Measurements from ENCODE around the gene VGLL4. TPM values are rescaled to one million over a fixed set of nuclear protein-coding genes. Genes with fewer than 3 reads are reported as not detected.

The VGLL4 gene
- total RNA-seq = 10 to 100 TPM; 46.5 to 93.6 (median 60.1) TPM

GRCh38 chr3:11643605-11644087 lies at the start of gene VGLL4:
Gene VGLL4, minus strand, starts transcription at chr3:11643915. Its CDS starts 397 bp downstream, at chr3:11643518.
- Histone ChIP-seq H3K27ac (peak within 1 kb of the TSS; percentile 85 to 92 (median 88)), H3K9me3 (no peaks in the 10 kb centered on the region), H3K4me3 (peak within 1 kb of the TSS; percentile 32 to 66 (median 54)), H3K4me1 (peaks cover 24 to 39% (median 29%) of the 10 kb centered on the region in 4 donors), H3K36me3 (no peaks in the 10 kb centered on the region), H3K27me3 (no peaks in the 10 kb centered on the region)
- ATAC-seq (ENCODE audit: low FRiP score in 2 of 2) (peak; percentile 91 to 92), DNase-seq (peak; percentile 94)
- WGBS, 2 donors = 1% methylated on average over 21 to 24 of the region's 24 CpGs
- peak in 2 of 4 donors; percentile 58 to 68 for TF ChIP-seq EP300 (IDR thresholded peaks at IDR 0.05)
- peak in 2 of 4 donors; percentile 51 to 73 for TF ChIP-seq POLR2A (IDR thresholded peaks at IDR 0.05)
- peak in 3 of 6 experiments; percentile 11 to 28 (median 15) for TF ChIP-seq CTCF (IDR thresholded peaks at IDR 0.05)
- peak; percentile 69 to 87 for TF ChIP-seq POLR2AphosphoS5 (IDR thresholded peaks at IDR 0.05)

- Histone ChIP-seq H3K27ac (no peak overlapping the region), H3K4me3 (no peak overlapping the region), H3K9me3 (no peaks in the 10 kb centered on the region), H3K27me3 (no peaks in the 10 kb centered on the region), H3K36me3 (peaks cover 0 to 3% (median 0%) of the 10 kb centered on the region in 4 donors), H3K4me1 (peaks cover 0 to 11% (median 0%) of the 10 kb centered on the region in 4 donors)
- ATAC-seq (ENCODE audit: low FRiP score in 2 of 2) (no peak), DNase-seq (no peak)
- TF ChIP-seq POLR2AphosphoS5 (IDR thresholded peaks at IDR 0.05) = no peak
- TF ChIP-seq EP300 (IDR thresholded peaks at IDR 0.05) = no peak
- TF ChIP-seq CTCF (IDR thresholded peaks at IDR 0.05) = no peak
- TF ChIP-seq POLR2A (IDR thresholded peaks at IDR 0.05) = no peak
- WGBS, 2 donors = 62 to 72% methylated on average over 5 of the region's 5 CpGs
These were observed 48.8 kb upstream of the VGLL4 start for GRCh38 chr3:11692532-11692813.

GRCh38 chr3:11691767-11692531 lies 48.2 kb upstream of the VGLL4 start:
- 86 to 96% methylated on average over 3 of the region's 3 CpGs for WGBS, 2 donors
- H3K4me3 ChIP-seq = no peak overlapping the region
- ATAC-seq (ENCODE audit: low FRiP score in 2 of 2) (no peak), DNase-seq (no peak)
- peaks cover 0 to 3% (median 0%) of the 10 kb centered on the region in 4 donors for H3K36me3 ChIP-seq
- H3K27ac ChIP-seq = no peak overlapping the region
- no peaks in the 10 kb centered on the region for H3K9me3 ChIP-seq
- no peaks in the 10 kb centered on the region for H3K27me3 ChIP-seq
- H3K4me1 ChIP-seq = peaks cover 0 to 11% (median 0%) of the 10 kb centered on the region in 4 donors
- TF ChIP-seq POLR2A (IDR thresholded peaks at IDR 0.05) (no peak), EP300 (IDR thresholded peaks at IDR 0.05) (no peak), CTCF (IDR thresholded peaks at IDR 0.05) (no peak), POLR2AphosphoS5 (IDR thresholded peaks at IDR 0.05) (no peak)

GRCh38 chr3:11690863-11691766 lies 47.4 kb upstream of the VGLL4 start:
- no peak for DNase-seq
- H3K36me3 ChIP-seq = no peaks in the 10 kb centered on the region
- H3K4me1 ChIP-seq = peaks cover 0 to 11% (median 0%) of the 10 kb centered on the region in 4 donors
- 72 to 81% methylated on average over 8 of the region's 8 CpGs for WGBS, 2 donors
- ATAC-seq (ENCODE audit: low FRiP score in 2 of 2) = no peak
- H3K4me3 ChIP-seq = no peak overlapping the region
- TF ChIP-seq POLR2A (IDR thresholded peaks at IDR 0.05) (no peak), EP300 (IDR thresholded peaks at IDR 0.05) (no peak), CTCF (IDR thresholded peaks at IDR 0.05) (no peak), POLR2AphosphoS5 (IDR thresholded peaks at IDR 0.05) (no peak)
- no peak overlapping the region for H3K27ac ChIP-seq
- no peaks in the 10 kb centered on the region for H3K9me3 ChIP-seq
- no peaks in the 10 kb centered on the region for H3K27me3 ChIP-seq
